WTC11 (cell line): ENCODE data around the gene DYNC1LI2. TPM values are rescaled to one million over a fixed set of nuclear protein-coding genes. Genes with fewer than 3 reads are reported as not detected.
A peak's percentile ranks its signal among the peaks of the same experiment; 100 is the strongest.

Source experiments
- ATAC-seq: fragments of 200-7000 bp; cut with Tn5 transposase; 2 replicates; pipeline ENCODE4 v1.10.0; 2021; ENCODE audit warnings: mild to moderate bottlenecking, moderate library complexity
- CTCF ChIA-PET: fragments of 300-600 bp; sonication (Branson Sonifier 250); formaldehyde crosslinking; loops from one replicate; lab custom pipeline; 2021; ENCODE audit warnings: antibody characterized with exemption; lab: Charles Lee
- POLR2A ChIA-PET: fragments of 350-600 bp; sonication (Branson Sonifier 250); formaldehyde crosslinking; loops from one replicate; lab custom pipeline; 2021; ENCODE audit warnings: antibody characterized with exemption; lab: Charles Lee
- DNase-seq: peaks from one replicate; pipeline ENCODE4 v3.0.0; 2021; ENCODE audit warnings: low spot score
- H3K27ac Mint-ChIP-seq: 2 replicates; pipeline ENCODE4 v1.8.0; 2021; ENCODE audit warnings: mixed read lengths
- H3K27me3 Mint-ChIP-seq: 2 replicates; pipeline ENCODE4 v1.8.0; 2021; ENCODE audit warnings: low read depth, mild to moderate bottlenecking, moderate library complexity, mixed read lengths
- H3K36me3 Mint-ChIP-seq: 2 replicates; pipeline ENCODE4 v1.8.0; 2021; ENCODE audit warnings: mixed read lengths
- H3K4me1 Mint-ChIP-seq: 2 replicates; pipeline ENCODE4 v1.8.0; 2022; ENCODE audit warnings: mixed read lengths
- H3K4me3 Mint-ChIP-seq: 2 replicates; pipeline ENCODE4 v1.8.0; 2021; ENCODE audit warnings: mild to moderate bottlenecking, moderate library complexity, mixed read lengths
- H3K9me3 Mint-ChIP-seq: 2 replicates; pipeline ENCODE4 v1.8.0; 2021; ENCODE audit warnings: mixed read lengths
- GRHL2 ChIP-seq: fragments of 250-450 bp; sonication (Bioruptor Pico); IDR thresholded peaks from 2 replicates; pipeline ENCODE4 v1.8.0; 2022; ENCODE audit warnings: mild to moderate bottlenecking, moderate library complexity; ENCODE audit not compliant: insufficient replicate concordance, severe bottlenecking
- JAZF1 ChIP-seq: fragments of 250-450 bp; sonication (Bioruptor Pico); IDR thresholded peaks from 2 replicates; pipeline ENCODE4 v1.9.0; 2021; ENCODE audit warnings: moderate library complexity, mild to moderate bottlenecking, inconsistent platforms
- RELA ChIP-seq: sonication (generic); formaldehyde crosslinking; IDR thresholded peaks from 2 replicates; pipeline ENCODE4 v1.8.1; 2022; ENCODE audit warnings: missing genetic modification reagents, mild to moderate bottlenecking, borderline replicate concordance
- TCF7 ChIP-seq: sonication (generic); formaldehyde crosslinking; IDR thresholded peaks from 2 replicates; pipeline ENCODE4 v1.8.0; 2022; ENCODE audit warnings: mild to moderate bottlenecking, low read depth, missing genetic modification reagents, moderate library complexity
- TP53 ChIP-seq: sonication (generic); formaldehyde crosslinking; IDR thresholded peaks from 2 replicates; pipeline ENCODE4 v1.8.1; 2023; ENCODE audit warnings: mild to moderate bottlenecking, missing genetic modification reagents
- ZBTB21 ChIP-seq: sonication (generic); formaldehyde crosslinking; IDR thresholded peaks from 2 replicates; pipeline ENCODE4 v1.8.1; 2023; ENCODE audit warnings: mild to moderate bottlenecking, missing genetic modification reagents, borderline replicate concordance
- ZNF138 ChIP-seq: sonication (generic); formaldehyde crosslinking; conservative IDR thresholded peaks from 2 replicates; pipeline ENCODE4 v1.8.1; 2022; ENCODE audit warnings: mild to moderate bottlenecking, moderate library complexity, missing genetic modification reagents
- ZNF423 ChIP-seq: fragments of 250-450 bp; sonication (Bioruptor Pico); IDR thresholded peaks from 2 replicates; pipeline ENCODE4 v2.1.2; 2022; ENCODE audit warnings: mild to moderate bottlenecking, moderate library complexity
- total RNA-seq: library from RNA; stranded (reverse); gene quantifications from 3 replicates; pipeline ENCODE4 v1.2.3, GENCODE V29; 2021
- TF ChIP-seq, protein P1 (sequence below): sonication (generic); formaldehyde crosslinking; IDR thresholded peaks from 2 replicates; pipeline ENCODE4 v1.8.1; 2022; ENCODE audit warnings: mild to moderate bottlenecking, moderate library complexity, missing genetic modification reagents
- TF ChIP-seq, protein P2 (sequence below): sonication (generic); formaldehyde crosslinking; IDR thresholded peaks from 2 replicates; pipeline ENCODE4 v1.8.0; 2022; ENCODE audit warnings: mild to moderate bottlenecking, missing genetic modification reagents
- TF ChIP-seq, protein P3 (sequence below): fragments of 250-450 bp; sonication (Bioruptor Pico); IDR thresholded peaks from 2 replicates; pipeline ENCODE4 v1.8.0; 2021; ENCODE audit warnings: mild to moderate bottlenecking
- TF ChIP-seq, protein P4 (sequence below): sonication (generic); formaldehyde crosslinking; IDR thresholded peaks from 2 replicates; pipeline ENCODE4 v1.8.1; 2023; ENCODE audit warnings: mild to moderate bottlenecking, missing genetic modification reagents, borderline replicate concordance
- TF ChIP-seq, protein P5 (sequence below): sonication (generic); formaldehyde crosslinking; IDR thresholded peaks from 2 replicates; pipeline ENCODE4 v1.8.1; 2023; ENCODE audit warnings: mild to moderate bottlenecking, missing genetic modification reagents, moderate library complexity
- TF ChIP-seq, protein P6 (sequence below): sonication (generic); formaldehyde crosslinking; IDR thresholded peaks from 2 replicates; pipeline ENCODE4 v1.8.0; 2022; ENCODE audit warnings: mild to moderate bottlenecking, missing genetic modification reagents
- TF ChIP-seq, protein P7 (sequence below): sonication (generic); formaldehyde crosslinking; conservative IDR thresholded peaks from 2 replicates; pipeline ENCODE4 v1.8.1; 2023; ENCODE audit warnings: mild to moderate bottlenecking, low read depth, missing genetic modification reagents, moderate library complexity
- TF ChIP-seq, protein P8 (sequence below): sonication (generic); formaldehyde crosslinking; conservative IDR thresholded peaks from 2 replicates; pipeline ENCODE4 v1.8.1; 2022; ENCODE audit warnings: mild to moderate bottlenecking, missing genetic modification reagents
- TF ChIP-seq, protein P9 (sequence below): sonication (generic); formaldehyde crosslinking; IDR thresholded peaks from 2 replicates; pipeline ENCODE4 v1.8.0; 2023; ENCODE audit warnings: missing genetic modification reagents

Gene DYNC1LI2
- total RNA-seq, 1 experiment from 2014 or later: 89.8 TPM

DNA sequence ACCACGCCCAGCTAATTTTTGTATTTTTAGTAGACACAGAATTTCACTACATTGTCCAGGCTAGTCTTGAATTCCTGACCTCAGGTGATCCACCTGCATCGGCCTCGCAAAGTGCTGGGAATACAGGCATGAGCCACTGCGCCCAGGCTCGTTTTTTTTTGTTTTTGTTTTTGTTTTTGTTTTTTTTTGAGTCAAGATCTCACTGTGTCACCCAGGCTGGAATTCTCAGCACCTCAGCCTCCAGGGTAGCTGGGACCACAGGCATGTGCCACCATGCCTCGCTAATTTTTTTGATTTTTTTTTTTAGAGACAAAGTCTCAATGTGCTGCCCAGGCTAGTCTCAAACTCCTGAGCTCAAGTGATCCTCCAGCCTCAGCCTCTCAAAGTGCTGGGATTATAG, 37.3 kb downstream of the DYNC1LI2 start:
- CTCF ChIA-PET: interaction anchor here (1.3 to 3.7 kb wide), 3 partner anchors 17 to 117 kb away, joined by 5 to 13 read pairs (median 5); partner anchors contain the start of genes CMTM4 and NAE1

DNA sequence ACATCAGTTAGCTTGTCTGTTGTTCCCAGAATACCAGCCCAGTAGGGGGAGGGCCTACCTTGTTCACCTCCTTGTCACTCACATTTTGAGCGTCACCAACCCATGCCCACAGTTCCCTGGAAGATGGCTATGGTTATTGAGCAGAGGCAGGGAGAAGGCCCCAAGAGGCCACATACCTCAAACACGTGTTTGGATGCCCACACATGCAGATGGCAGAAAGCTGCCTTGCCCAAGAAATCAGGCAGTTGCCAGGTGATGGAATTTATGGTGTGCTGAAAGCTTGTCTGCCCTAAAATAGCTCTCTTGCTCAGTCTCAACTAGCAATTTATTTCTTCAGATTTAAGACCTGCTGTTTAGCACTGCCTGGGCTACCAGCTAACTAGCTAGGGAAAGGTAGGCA, 38.3 kb downstream of the DYNC1LI2 start:
- H3K27me3 Mint-ChIP-seq: no peaks in the 10 kb centered on the region
- POLR2A ChIA-PET: interaction anchor here (0.5 to 0.6 kb wide), 2 partner anchors 24 to 83 kb away, joined by 3 read pairs; no protein-coding TSS in a partner anchor
- H3K4me3 Mint-ChIP-seq: no peak overlapping the region
- no peaks in the 10 kb centered on the region for H3K4me1 Mint-ChIP-seq
- H3K9me3 Mint-ChIP-seq: peaks cover 7% of the 10 kb centered on the region
- CTCF ChIA-PET: interaction anchor here (1.0 to 3.7 kb wide), 8 partner anchors 15 to 197 kb away, joined by 3 to 13 read pairs (median 5); partner anchors contain the start of genes CMTM4 and NAE1
- no peak overlapping the region for H3K27ac Mint-ChIP-seq
- DNase-seq (no peak), ATAC-seq (0 out of 2 replicates have a peak, but pooled peaks have one; percentile 12)
- H3K36me3 Mint-ChIP-seq: peaks cover 5% of the 10 kb centered on the region
- TF ChIP-seq ZNF423 (CRISPR knock-in tag): no peak
- TF ChIP-seq, protein P1, sequence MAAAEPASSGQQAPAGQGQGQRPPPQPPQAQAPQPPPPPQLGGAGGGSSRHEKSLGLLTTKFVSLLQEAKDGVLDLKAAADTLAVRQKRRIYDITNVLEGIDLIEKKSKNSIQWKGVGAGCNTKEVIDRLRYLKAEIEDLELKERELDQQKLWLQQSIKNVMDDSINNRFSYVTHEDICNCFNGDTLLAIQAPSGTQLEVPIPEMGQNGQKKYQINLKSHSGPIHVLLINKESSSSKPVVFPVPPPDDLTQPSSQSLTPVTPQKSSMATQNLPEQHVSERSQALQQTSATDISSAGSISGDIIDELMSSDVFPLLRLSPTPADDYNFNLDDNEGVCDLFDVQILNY (CRISPR knock-in tag): no peak
- TF ChIP-seq, protein P2, sequence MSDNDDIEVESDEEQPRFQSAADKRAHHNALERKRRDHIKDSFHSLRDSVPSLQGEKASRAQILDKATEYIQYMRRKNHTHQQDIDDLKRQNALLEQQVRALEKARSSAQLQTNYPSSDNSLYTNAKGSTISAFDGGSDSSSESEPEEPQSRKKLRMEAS (CRISPR knock-in tag): no peak
- no peak for TF ChIP-seq RELA
- TF ChIP-seq, protein P3, sequence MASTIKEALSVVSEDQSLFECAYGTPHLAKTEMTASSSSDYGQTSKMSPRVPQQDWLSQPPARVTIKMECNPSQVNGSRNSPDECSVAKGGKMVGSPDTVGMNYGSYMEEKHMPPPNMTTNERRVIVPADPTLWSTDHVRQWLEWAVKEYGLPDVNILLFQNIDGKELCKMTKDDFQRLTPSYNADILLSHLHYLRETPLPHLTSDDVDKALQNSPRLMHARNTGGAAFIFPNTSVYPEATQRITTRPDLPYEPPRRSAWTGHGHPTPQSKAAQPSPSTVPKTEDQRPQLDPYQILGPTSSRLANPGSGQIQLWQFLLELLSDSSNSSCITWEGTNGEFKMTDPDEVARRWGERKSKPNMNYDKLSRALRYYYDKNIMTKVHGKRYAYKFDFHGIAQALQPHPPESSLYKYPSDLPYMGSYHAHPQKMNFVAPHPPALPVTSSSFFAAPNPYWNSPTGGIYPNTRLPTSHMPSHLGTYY (CRISPR knock-in tag): no peak
- TF ChIP-seq, protein P4, sequence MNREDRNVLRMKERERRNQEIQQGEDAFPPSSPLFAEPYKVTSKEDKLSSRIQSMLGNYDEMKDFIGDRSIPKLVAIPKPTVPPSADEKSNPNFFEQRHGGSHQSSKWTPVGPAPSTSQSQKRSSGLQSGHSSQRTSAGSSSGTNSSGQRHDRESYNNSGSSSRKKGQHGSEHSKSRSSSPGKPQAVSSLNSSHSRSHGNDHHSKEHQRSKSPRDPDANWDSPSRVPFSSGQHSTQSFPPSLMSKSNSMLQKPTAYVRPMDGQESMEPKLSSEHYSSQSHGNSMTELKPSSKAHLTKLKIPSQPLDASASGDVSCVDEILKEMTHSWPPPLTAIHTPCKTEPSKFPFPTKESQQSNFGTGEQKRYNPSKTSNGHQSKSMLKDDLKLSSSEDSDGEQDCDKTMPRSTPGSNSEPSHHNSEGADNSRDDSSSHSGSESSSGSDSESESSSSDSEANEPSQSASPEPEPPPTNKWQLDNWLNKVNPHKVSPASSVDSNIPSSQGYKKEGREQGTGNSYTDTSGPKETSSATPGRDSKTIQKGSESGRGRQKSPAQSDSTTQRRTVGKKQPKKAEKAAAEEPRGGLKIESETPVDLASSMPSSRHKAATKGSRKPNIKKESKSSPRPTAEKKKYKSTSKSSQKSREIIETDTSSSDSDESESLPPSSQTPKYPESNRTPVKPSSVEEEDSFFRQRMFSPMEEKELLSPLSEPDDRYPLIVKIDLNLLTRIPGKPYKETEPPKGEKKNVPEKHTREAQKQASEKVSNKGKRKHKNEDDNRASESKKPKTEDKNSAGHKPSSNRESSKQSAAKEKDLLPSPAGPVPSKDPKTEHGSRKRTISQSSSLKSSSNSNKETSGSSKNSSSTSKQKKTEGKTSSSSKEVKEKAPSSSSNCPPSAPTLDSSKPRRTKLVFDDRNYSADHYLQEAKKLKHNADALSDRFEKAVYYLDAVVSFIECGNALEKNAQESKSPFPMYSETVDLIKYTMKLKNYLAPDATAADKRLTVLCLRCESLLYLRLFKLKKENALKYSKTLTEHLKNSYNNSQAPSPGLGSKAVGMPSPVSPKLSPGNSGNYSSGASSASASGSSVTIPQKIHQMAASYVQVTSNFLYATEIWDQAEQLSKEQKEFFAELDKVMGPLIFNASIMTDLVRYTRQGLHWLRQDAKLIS: no peak
- TF ChIP-seq TCF7 (CRISPR knock-in tag): no peak
- no peak for TF ChIP-seq ZBTB21 (CRISPR knock-in tag)
- TF ChIP-seq, protein P5, sequence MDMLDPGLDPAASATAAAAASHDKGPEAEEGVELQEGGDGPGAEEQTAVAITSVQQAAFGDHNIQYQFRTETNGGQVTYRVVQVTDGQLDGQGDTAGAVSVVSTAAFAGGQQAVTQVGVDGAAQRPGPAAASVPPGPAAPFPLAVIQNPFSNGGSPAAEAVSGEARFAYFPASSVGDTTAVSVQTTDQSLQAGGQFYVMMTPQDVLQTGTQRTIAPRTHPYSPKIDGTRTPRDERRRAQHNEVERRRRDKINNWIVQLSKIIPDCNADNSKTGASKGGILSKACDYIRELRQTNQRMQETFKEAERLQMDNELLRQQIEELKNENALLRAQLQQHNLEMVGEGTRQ: no peak
- TF ChIP-seq GRHL2 (CRISPR knock-in tag): no peak
- no peak for TF ChIP-seq ZNF138
- TF ChIP-seq TP53 (CRISPR knock-in tag): no peak
- TF ChIP-seq, protein P6, sequence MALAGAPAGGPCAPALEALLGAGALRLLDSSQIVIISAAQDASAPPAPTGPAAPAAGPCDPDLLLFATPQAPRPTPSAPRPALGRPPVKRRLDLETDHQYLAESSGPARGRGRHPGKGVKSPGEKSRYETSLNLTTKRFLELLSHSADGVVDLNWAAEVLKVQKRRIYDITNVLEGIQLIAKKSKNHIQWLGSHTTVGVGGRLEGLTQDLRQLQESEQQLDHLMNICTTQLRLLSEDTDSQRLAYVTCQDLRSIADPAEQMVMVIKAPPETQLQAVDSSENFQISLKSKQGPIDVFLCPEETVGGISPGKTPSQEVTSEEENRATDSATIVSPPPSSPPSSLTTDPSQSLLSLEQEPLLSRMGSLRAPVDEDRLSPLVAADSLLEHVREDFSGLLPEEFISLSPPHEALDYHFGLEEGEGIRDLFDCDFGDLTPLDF: no peak

More for the DNA sequence above, 37.3 kb downstream of the DYNC1LI2 start:
- Mint-ChIP-seq H3K9me3 (peaks cover 7% of the 10 kb centered on the region), H3K4me1 (no peaks in the 10 kb centered on the region), H3K36me3 (peaks cover 5% of the 10 kb centered on the region), H3K27me3 (no peaks in the 10 kb centered on the region), H3K4me3 (no peak overlapping the region), H3K27ac (no peak overlapping the region)
- no peak for DNase-seq
- TF ChIP-seq, protein P7, sequence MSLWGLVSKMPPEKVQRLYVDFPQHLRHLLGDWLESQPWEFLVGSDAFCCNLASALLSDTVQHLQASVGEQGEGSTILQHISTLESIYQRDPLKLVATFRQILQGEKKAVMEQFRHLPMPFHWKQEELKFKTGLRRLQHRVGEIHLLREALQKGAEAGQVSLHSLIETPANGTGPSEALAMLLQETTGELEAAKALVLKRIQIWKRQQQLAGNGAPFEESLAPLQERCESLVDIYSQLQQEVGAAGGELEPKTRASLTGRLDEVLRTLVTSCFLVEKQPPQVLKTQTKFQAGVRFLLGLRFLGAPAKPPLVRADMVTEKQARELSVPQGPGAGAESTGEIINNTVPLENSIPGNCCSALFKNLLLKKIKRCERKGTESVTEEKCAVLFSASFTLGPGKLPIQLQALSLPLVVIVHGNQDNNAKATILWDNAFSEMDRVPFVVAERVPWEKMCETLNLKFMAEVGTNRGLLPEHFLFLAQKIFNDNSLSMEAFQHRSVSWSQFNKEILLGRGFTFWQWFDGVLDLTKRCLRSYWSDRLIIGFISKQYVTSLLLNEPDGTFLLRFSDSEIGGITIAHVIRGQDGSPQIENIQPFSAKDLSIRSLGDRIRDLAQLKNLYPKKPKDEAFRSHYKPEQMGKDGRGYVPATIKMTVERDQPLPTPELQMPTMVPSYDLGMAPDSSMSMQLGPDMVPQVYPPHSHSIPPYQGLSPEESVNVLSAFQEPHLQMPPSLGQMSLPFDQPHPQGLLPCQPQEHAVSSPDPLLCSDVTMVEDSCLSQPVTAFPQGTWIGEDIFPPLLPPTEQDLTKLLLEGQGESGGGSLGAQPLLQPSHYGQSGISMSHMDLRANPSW: no peak
- TF ChIP-seq, protein P8, sequence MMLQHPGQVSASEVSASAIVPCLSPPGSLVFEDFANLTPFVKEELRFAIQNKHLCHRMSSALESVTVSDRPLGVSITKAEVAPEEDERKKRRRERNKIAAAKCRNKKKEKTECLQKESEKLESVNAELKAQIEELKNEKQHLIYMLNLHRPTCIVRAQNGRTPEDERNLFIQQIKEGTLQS (CRISPR knock-in tag): no peak
- no peak for TF ChIP-seq JAZF1 (CRISPR knock-in tag)
- TF ChIP-seq, protein P9, sequence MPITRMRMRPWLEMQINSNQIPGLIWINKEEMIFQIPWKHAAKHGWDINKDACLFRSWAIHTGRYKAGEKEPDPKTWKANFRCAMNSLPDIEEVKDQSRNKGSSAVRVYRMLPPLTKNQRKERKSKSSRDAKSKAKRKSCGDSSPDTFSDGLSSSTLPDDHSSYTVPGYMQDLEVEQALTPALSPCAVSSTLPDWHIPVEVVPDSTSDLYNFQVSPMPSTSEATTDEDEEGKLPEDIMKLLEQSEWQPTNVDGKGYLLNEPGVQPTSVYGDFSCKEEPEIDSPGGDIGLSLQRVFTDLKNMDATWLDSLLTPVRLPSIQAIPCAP (CRISPR knock-in tag): no peak
- ATAC-seq: no peak
- POLR2A ChIA-PET: no interaction called here
